ENCODE results near the gene UCKL1.

The UCKL1 gene

GRCh38 chr20:63890616-63891015, 65.6 kb downstream of the UCKL1 start:
- DNase-seq (ENCODE audit: low read depth, low spot score) = no peak

GRCh38 chr20:63890201-63890576, 66.0 kb downstream of the UCKL1 start:
- no peak for DNase-seq (ENCODE audit: low read depth, low spot score)
